ENCODE results near the gene LRRC26.

DNA sequence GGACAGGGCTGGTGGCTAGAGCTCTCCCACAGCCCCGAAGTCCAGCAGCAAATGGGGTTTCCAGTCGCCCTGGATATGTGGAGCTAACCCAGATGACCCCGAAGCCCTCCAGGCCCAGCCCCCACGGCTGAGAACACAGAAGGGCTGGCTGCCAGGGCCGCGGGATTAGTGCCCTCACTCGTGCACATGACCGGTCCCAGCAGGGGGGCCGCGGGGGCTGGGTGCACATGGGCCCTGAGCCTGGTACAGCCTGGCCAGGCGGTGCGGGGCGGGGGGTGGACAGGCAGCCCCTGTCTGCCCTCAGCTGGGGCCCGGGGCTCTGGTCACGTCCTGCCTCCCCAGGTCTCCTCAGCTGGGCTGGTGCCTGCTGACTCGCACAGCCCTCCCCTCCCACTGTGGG, 24.5 kb upstream of the LRRC26 start:
- TF ChIP-seq, protein P1, sequence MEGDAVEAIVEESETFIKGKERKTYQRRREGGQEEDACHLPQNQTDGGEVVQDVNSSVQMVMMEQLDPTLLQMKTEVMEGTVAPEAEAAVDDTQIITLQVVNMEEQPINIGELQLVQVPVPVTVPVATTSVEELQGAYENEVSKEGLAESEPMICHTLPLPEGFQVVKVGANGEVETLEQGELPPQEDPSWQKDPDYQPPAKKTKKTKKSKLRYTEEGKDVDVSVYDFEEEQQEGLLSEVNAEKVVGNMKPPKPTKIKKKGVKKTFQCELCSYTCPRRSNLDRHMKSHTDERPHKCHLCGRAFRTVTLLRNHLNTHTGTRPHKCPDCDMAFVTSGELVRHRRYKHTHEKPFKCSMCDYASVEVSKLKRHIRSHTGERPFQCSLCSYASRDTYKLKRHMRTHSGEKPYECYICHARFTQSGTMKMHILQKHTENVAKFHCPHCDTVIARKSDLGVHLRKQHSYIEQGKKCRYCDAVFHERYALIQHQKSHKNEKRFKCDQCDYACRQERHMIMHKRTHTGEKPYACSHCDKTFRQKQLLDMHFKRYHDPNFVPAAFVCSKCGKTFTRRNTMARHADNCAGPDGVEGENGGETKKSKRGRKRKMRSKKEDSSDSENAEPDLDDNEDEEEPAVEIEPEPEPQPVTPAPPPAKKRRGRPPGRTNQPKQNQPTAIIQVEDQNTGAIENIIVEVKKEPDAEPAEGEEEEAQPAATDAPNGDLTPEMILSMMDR (optimal IDR thresholded peaks at IDR 0.05 in 1 of 3, IDR thresholded peaks at IDR 0.05 in 1 of 3, conservative IDR thresholded peaks at IDR 0.05 in 1 of 3; ENCODE audit: extremely low read depth in 1 of 3, insufficient read depth in 2 of 3, low read length in 3 of 3) = no peak
- no peak for TF ChIP-seq EZH2 (IDR thresholded peaks at IDR 0.05; ENCODE audit: low read length)

All from keratinocyte (primary cell).